Measurements from ENCODE around the gene RPTOR. TPM values are rescaled to one million over a fixed set of nuclear protein-coding genes. Genes with fewer than 3 reads are reported as not detected.

Gene RPTOR
- total RNA-seq, 4 donors from 2014 or later, result 19.0 to 48.3 (median 27.3) TPM

GRCh38 chr17:80876950-80877728, 332.5 kb downstream of the RPTOR start:
- H3K9me3 ChIP-seq, result no peaks in the 10 kb centered on the region
- DNase-seq, result no peak
- no peaks in the 10 kb centered on the region for H3K4me1 ChIP-seq
- intact Hi-C loops (cut with DNase I; ENCODE audit: low total_unique reads), result no loop called here
- H3K36me3 ChIP-seq, result no peaks in the 10 kb centered on the region
- no peak overlapping the region for H3K4me3 ChIP-seq
- H3K27me3 ChIP-seq, result no peaks in the 10 kb centered on the region
- TF ChIP-seq CTCF (IDR thresholded peaks at IDR 0.05) (no peak), POLR2A (IDR thresholded peaks at IDR 0.05) (no peak)
- H3K27ac ChIP-seq, result no peak overlapping the region

- intact Hi-C loops (cut with DNase I; ENCODE audit: low total_unique reads), result no loop called here
- no peak overlapping the region for H3K4me3 ChIP-seq
- DNase-seq, result no peak
- no peak overlapping the region for H3K27ac ChIP-seq
- no peaks in the 10 kb centered on the region for H3K36me3 ChIP-seq
- H3K9me3 ChIP-seq, result no peaks in the 10 kb centered on the region
- H3K27me3 ChIP-seq, result no peaks in the 10 kb centered on the region
- H3K4me1 ChIP-seq, result no peaks in the 10 kb centered on the region
- no peak for TF ChIP-seq POLR2A (IDR thresholded peaks at IDR 0.05)
- TF ChIP-seq CTCF (IDR thresholded peaks at IDR 0.05), result no peak
Measured at GRCh38 chr17:80877729-80878303, 333.2 kb downstream of the RPTOR start.

- no peaks in the 10 kb centered on the region for H3K9me3 ChIP-seq
- DNase-seq, result no peak
- H3K27ac ChIP-seq, result no peak overlapping the region
- no peak for TF ChIP-seq CTCF (IDR thresholded peaks at IDR 0.05)
- TF ChIP-seq POLR2A (IDR thresholded peaks at IDR 0.05), result no peak
- intact Hi-C loops (cut with DNase I; ENCODE audit: low total_unique reads), result no loop called here
- H3K4me3 ChIP-seq, result no peak overlapping the region
- no peaks in the 10 kb centered on the region for H3K4me1 ChIP-seq
- H3K27me3 ChIP-seq, result no peaks in the 10 kb centered on the region
- H3K36me3 ChIP-seq, result no peaks in the 10 kb centered on the region
Measured at GRCh38 chr17:80878876-80879722, 334.5 kb downstream of the RPTOR start.

- Histone ChIP-seq H3K27ac (no peak overlapping the region), H3K9me3 (no peaks in the 10 kb centered on the region), H3K4me3 (no peak overlapping the region), H3K4me1 (no peaks in the 10 kb centered on the region), H3K36me3 (no peaks in the 10 kb centered on the region), H3K27me3 (no peaks in the 10 kb centered on the region)
- no peak for TF ChIP-seq POLR2A (IDR thresholded peaks at IDR 0.05)
- no peak for TF ChIP-seq CTCF (IDR thresholded peaks at IDR 0.05)
- intact Hi-C loops (cut with DNase I; ENCODE audit: low total_unique reads), result no loop called here
- no peak for DNase-seq
Measured at GRCh38 chr17:80879723-80880647, 335.3 kb downstream of the RPTOR start.
